Cardiac septum (tissue), 1 donor: ENCODE measurements around the gene KANSL1. TPM values are rescaled to one million over a fixed set of nuclear protein-coding genes. Genes with fewer than 3 reads are reported as not detected.

Source experiments
- DNase-seq: peaks from one replicate; pipeline ENCODE4 v3.0.0-alpha.2; 2020; ENCODE audit warnings: low spot score
- intact Hi-C: fragments of 100-400 bp; cut with DNase I; formaldehyde crosslinking; loops from one replicate; pipeline ENCODE4 v1.14.0; 2022
- total RNA-seq: library from RNA; stranded (reverse); fragmentation: NEBNext Ultra II Directional; extraction: Animal tissue kit (Norgen Biotek cat#: 25700); gene quantifications from one replicate; pipeline ENCODE4 v1.2.1, GENCODE V29; 2021
- donor health status: DM: no; HTN: no; CAD: no.

The KANSL1 gene
- total RNA-seq, 1 donor from 2014 or later = 33.6 TPM

GRCh38 chr17:46056800-46057304, 136.4 kb downstream of the KANSL1 start:
- intact Hi-C loops = no loop called here
- no peak for DNase-seq

- intact Hi-C loops = no loop called here
- no peak for DNase-seq
Observed at GRCh38 chr17:46053911-46054534, 139.2 kb downstream of the KANSL1 start.

- intact Hi-C loops = no loop called here
Observed at GRCh38 chr17:46049656-46050055, 143.6 kb downstream of the KANSL1 start.

GRCh38 chr17:46047856-46048255, 145.4 kb downstream of the KANSL1 start:
- DNase-seq = no peak
- intact Hi-C loops = no loop called here

More at GRCh38 chr17:46049656-46050055, 143.6 kb downstream of the KANSL1 start:
- DNase-seq = no peak

GRCh38 chr17:46047398-46047797, 145.8 kb downstream of the KANSL1 start:
- intact Hi-C loops = no loop called here
- DNase-seq = no peak

GRCh38 chr17:46046957-46047356, 146.3 kb downstream of the KANSL1 start:
- intact Hi-C loops = no loop called here
- no peak for DNase-seq

GRCh38 chr17:46045639-46046038, 147.6 kb downstream of the KANSL1 start:
- intact Hi-C loops = no loop called here
- DNase-seq = no peak

- DNase-seq = no peak
- intact Hi-C loops = loop anchor here (1.0 to 5.0 kb wide), 2 partner anchors 148 to 167 kb away; partner anchors contain the start of gene KANSL1
Observed at GRCh38 chr17:46044989-46045388, 148.2 kb downstream of the KANSL1 start.

- intact Hi-C loops = loop anchor here (1.0 to 5.0 kb wide), 2 partner anchors 149 to 168 kb away; partner anchors contain the start of gene KANSL1
- no peak for DNase-seq
Observed at GRCh38 chr17:46044286-46044928, 148.8 kb downstream of the KANSL1 start.

GRCh38 chr17:46043606-46044005, 149.6 kb downstream of the KANSL1 start:
- intact Hi-C loops = loop anchor here (1.0 to 5.0 kb wide), 2 partner anchors 150 to 169 kb away; partner anchors contain the start of gene KANSL1
- DNase-seq = no peak

GRCh38 chr17:46042925-46043324, 150.3 kb downstream of the KANSL1 start:
- no peak for DNase-seq
- intact Hi-C loops = loop anchor here (5.0 kb wide), 1 partner anchor 169 kb away; no protein-coding TSS in a partner anchor

- no peak for DNase-seq
- intact Hi-C loops = loop anchor here (5.0 kb wide), 1 partner anchor 170 kb away; no protein-coding TSS in a partner anchor
Observed at GRCh38 chr17:46042246-46042645, 151.0 kb downstream of the KANSL1 start.

- intact Hi-C loops = loop anchor here (5.0 kb wide), 1 partner anchor 173 kb away; no protein-coding TSS in a partner anchor
- no peak for DNase-seq
Observed at GRCh38 chr17:46039592-46040186, 153.5 kb downstream of the KANSL1 start.

- intact Hi-C loops = no loop called here
- DNase-seq = no peak
Observed at GRCh38 chr17:46038937-46039336, 154.3 kb downstream of the KANSL1 start.

GRCh38 chr17:46038414-46038813, 154.8 kb downstream of the KANSL1 start:
- intact Hi-C loops = no loop called here
- no peak for DNase-seq

- no peak for DNase-seq
- intact Hi-C loops = no loop called here
Observed at GRCh38 chr17:46037722-46038255, 155.4 kb downstream of the KANSL1 start.

GRCh38 chr17:46036491-46036890, 156.7 kb downstream of the KANSL1 start:
- no peak for DNase-seq
- intact Hi-C loops = no loop called here

- intact Hi-C loops = no loop called here
- DNase-seq = no peak
Observed at GRCh38 chr17:46035112-46035818, 158.0 kb downstream of the KANSL1 start.

- intact Hi-C loops = no loop called here
- DNase-seq = no peak
Observed at GRCh38 chr17:46033392-46033791, 159.8 kb downstream of the KANSL1 start.
